Bone marrow (tissue), 2 donors: Measurements from ENCODE around the gene GRAMD1B.
A peak's percentile ranks its signal among the peaks of the same experiment; 100 is the strongest.
"Not testable (repeated sequence)": the region's sequence is repeated elsewhere in the genome, so short reads cannot be mapped to it uniquely, and the experiment has no call there.

ENCODE experiments used
- DNase-seq, 2 donors: peaks; one replicate each; lab custom pipeline; 2025; lab: John Stamatoyannopoulos, UW

Gene GRAMD1B

DNA sequence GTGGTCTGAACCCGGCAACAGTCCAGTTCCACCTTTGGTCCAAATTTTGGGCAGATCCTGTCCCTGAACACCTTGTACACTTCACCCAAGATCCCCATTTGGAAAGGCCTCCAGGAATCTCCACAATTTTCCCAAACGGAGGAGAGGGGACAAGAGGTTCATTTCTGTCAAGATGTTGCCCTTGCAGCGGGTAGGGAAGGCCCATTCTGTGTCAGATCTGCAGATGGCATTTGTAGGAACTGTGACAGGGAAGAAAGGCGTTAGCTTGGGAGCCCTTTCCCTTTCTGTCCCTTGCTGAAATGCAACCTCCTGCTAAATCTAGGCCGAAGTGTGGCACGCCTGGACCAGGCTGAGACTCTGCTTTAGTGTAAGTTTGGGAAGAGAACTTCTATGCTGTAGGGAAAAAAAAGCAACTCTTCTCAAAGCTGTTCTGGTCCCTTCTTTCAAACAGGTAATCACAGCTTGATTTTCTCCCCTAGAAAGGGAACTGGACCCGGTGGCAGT, 138.3 kb downstream of the GRAMD1B start:
- no peak for DNase-seq

DNA sequence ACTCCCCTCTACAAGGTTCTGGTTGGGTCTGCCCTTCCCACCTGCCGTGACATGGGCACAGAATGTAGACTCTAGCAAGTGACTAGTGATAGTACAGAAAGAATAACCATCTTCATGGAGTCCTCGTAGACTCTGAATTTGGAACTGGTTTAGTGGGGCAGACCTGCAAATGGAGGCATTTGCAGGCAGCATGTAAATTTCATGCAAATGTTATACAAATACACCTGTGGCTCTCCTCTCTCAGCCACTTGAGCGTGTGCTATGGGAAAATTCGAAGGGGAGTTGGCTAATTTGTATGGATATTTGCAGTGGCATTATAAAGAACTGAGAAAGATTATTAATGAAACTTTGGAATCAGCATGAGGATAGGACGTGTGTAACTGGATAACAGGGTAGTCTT, 139.3 kb downstream of the GRAMD1B start:
- no peak for DNase-seq

DNA sequence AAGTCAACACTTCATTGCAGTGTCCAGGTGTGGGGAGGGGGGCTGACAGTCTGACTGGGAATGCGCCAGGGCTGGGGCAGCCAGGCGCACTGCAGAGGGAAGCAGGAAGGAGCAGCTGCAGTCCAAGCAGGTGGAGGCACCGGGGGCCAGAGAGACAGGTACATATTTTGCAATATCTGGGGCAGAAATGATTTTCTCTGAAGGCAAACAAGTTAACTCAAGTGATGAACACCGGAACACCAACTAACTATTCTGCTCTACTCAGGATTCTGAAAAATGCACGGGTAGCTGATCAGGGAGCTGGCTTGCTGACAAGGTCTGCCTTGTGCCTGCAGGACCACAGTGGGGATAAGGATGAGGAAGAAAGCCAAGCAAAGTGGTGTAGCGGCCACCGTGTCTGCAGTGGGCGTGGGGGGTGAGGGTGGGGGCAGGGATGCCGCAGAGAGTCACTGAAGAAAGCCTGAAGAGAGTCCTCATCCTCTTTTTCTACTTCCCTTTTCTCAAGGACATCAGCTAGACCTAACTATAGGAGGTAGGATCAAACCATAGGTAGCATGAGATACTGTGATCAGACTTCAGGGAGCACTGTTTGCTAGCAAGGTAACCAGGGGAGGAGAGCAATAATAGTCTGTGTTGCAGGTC, 141.0 kb downstream of the GRAMD1B start:
- no peak for DNase-seq

DNA sequence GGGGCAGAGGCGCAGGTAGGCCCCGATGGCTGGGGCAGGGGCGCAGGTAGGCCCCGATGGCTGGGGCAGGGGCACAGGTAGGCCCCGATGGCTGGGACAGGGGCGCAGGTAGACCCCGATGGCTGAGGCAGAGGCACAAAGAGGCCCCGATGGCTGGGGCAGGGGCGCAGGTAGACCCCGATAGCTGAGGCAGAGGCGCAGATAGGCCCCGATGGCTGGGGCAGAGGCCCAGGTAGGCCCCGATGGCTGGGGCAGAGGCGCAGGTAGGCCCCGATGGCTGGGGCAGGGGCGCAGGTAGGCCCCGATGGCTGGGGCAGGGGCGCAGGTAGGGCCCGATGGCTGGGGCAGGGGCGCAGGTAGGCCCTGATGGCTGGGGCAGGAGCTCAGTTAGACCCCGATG, 142.7 kb downstream of the GRAMD1B start:
- not testable (repeated sequence) for DNase-seq

DNA sequence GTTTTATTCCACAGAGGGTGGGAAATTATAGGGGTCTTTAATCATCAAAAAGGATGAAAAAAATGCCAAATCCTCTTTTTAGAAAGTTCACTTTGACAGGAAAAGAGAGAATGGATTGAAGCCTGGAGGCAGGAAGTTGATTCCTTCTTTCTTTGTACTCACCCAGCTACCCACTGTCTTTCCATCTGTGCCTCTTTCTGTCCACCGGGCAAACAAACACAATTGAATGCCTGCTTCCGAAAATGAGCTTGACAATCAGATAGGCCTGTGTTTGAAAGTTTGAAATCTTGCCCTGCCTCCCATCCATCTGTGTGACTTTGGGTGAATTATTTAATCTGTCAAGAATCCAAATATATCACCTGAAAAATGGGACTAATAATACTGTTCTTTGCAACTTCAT, 143.2 kb downstream of the GRAMD1B start:
- DNase-seq = no peak

DNA sequence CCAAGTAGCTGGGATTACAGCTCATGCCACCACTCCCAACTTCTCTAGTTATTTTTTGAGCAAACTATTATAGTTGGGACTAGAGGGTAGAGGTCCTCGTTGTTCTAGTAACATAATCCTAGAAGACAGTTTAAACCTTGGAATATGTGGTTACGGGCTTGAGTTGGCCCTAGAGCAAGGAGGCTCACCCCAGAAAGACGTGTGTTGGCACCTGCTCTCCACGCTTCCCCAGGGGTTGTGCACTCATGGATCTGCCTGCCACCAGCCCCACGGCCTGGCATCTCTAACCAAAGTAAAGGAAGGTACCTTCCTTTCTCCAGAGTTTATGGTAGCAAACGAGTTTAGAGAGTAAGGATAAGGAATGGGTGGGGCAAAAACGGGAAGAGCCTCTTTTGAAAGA, 145.4 kb downstream of the GRAMD1B start:
- DNase-seq = no peak

DNA sequence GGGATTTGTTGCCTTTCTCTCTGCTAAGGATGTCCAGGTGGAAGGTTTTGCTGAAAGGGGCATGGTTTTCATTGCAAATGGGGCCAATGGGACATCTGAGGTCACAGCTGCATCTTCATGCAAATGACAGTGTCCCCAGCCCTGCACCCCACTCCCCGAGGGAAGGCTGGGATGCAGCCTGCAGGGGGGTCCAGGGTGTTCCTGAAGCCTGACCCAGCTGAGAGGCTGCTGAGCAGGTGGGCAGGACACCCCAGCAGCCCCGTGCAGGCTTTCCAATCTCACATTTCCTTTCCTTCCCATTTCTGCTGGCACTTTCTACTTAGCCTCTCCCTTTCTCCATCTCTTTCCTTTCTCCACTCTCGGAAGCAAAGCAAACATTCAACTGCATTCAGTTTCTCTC, 146.0 kb downstream of the GRAMD1B start:
- no peak for DNase-seq

DNA sequence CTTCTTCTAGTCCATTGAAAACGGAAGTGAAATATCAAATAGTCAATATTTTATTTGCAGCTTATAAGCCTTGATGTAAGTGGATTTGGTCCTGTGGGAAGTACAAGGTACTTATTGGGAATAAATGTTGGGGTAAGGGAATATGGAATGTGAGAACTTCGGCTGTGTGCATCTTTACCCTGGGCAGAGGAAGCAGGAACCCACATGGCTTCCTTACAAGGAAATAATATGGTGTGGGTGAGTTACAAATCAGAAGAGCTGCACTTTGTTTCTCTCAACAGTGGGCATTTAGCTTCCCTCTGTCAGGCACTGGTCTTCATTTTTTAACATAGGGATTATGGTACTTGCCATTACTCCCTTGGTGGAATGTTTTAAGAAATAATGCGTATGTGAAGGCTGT, 146.4 kb downstream of the GRAMD1B start:
- no peak for DNase-seq

DNA sequence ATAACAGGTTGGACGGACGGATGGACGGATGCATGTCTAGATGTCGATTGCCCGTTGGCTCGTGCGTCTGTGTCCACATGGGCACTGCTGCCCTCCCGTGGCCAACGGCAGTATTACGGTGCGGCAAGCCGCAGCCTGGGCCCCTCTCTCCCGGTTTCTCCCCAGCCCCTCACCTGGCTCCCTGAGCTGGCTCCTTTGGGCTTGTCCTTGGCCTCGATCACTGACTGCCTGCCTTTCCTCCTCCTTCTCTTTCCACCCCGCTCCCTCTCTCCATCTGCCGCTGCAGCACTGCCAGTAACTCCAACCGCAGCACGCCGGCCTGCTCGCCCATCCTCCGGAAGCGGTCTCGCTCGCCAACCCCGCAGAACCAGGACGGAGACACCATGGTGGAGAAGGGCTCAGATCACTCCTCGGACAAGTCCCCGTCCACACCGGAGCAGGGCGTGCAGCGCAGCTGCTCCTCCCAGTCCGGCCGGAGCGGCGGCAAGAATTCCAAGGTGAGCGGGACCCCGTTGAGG, 147.1 kb downstream of the GRAMD1B start:
- peak in 1 of 2 donors; percentile 33 for DNase-seq

DNA sequence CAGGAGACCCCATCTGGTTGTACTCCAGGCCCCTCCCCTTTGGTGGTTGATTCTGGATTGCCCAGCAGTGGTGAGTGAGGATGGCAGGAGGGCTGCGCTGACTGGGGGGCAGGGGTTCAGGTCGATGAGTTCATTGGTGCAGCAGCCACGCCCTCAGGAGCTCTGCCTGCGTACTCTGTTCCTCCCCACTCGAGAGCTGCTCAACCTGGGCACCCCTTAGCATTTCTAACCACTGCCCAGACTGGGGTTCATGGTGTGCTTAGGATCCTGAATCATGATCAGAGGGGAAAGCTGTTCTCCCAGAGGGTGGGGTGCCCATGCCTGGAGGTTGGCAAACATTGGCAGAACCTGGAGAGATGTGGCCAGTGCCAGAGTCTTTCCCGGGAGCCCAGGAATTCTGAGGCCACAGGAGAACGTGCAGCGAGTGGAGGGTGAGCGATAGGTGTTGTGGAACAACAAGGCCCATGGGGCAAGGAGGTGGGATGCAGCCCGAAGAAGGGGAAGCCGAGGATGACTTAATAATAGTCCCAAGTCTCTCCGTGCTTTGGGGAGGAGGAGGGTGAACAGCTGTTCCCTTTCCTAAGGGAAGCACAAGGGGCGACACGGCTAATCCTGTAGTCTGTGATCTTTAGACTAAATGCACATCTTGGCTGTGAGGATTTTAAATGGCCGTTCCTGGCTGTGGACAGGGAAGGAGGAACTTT, 148.9 kb downstream of the GRAMD1B start:
- DNase-seq = no peak

DNA sequence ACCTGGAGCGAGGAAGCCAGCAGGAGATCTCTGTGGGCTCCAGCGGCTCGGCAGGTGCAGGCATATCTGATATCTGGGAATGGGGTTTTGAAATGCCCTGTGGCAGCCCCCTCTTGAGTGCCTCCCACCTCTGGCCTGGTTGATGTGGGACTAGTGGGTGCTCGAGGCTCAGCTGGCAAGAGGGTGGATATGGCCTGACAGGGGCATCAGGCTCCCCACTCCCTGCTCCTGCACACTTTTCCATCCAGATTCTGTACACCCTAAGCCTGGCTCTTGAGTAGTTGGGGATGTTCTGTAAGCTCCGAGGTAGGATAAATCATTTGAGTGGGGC, 149.4 kb downstream of the GRAMD1B start:
- DNase-seq = no peak

DNA sequence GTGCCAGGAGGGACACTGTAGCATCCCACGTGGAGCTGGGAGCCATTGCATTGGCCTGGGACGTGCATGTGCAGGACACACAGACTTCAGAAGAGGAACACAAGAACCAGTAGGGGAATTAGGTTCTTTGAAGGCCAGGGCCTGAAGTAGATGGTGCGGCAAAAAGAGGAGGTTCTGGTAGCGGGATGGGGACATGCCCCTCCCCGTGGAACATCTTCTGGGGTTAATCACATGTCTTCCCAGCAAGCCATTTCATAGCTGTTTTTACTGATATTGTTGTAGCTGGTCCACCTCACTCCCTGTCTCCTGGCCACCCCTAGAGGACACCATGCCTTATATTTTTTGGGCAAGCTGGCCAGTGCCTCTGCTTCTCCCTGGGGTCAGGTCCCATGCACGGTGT, 150.1 kb downstream of the GRAMD1B start:
- no peak for DNase-seq

DNA sequence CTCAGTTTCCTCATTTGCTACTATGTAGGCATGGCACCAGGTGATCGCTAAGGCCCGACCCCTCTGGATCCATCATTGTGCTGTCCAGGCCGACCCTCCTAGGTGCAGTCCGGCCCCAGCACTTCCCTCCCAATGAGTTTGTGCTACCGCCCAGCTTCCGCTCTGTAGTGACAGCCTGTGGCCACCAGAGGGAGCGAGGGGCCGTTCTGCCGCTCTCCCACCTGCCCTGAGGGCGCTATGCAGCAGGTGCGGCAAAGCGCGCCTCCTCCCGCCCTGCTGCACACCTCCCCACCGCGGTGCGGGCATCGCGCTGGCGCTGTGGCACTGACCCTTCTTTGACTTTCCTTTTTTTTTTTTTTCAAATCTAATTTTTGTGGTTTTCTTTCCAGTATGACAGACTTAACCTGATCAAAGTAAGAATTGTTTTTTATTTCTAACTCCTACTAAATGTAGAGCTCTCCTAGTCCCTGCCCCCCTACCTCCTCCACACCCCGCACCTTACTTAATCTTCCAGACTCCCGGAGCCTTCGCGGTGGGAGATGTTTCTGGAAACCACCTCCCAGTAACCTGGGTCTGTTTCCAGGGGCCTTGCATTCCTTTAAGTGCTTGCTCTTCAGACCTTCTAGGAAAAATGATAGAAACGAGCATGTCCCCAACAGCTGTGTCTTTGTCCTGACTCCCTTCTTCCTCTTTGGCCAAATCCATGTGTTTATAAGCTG, 150.6 kb downstream of the GRAMD1B start:
- DNase-seq = peak in 1 of 2 donors; percentile 1

DNA sequence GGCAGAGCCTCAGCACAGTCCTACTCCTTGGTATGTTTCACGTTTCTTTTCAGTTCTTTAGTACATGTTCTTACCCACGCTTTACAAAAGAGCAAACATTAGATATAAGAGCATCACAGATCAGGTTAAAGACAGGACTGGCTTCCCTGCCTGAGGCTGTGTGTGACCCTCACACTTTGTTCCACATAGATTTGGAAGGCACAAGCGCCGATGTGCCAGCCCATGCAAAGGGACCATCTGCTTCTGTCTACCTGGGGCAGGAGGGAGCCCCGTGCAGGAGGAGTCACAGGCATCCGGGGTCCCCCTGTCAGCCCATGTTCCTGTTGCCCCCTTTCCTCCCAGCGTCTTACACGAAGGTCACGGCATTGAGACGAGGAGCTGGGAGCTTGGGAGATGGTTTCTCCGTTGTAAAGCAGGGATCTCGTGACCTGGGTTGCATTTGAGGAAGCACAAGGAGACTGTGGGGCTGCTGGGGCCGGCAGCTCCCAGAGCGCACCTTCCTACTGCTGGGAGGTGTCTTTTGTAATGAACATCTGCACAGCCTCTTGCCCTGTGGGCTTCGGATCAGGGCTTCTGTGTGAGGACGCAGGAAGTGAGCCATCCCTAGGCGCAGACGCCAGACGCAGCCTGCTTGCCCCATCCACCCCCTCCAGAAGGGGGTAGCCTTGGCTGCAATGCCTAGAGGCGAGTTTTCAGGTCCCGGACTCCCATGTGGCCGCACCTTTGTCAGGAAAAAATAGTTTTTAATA, 151.8 kb downstream of the GRAMD1B start:
- no peak for DNase-seq

DNA sequence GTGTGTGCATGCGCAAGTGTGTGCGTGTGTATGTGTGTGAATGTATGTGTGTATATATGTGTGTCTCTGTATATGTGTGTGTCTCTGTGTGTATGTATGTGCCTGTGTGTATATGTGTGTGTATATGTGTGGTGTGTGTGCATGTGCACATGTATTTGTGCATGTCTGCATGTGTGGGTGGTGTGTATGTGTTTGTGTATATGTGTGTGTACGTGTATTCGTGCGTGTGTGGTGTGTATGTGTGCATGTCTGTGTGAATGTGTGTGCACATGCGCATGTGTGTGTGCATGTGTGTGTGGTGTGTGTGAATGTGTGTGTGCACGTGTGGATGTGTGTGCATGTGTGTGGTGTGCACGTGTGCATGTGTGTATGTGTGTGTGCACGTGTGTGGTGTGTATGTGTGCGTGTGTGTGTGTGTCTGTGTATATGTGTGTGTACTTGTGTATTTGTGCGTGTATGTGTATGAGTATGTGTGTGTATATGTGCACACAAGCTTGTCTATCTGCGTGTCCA, 153.0 kb downstream of the GRAMD1B start:
- DNase-seq = no peak

DNA sequence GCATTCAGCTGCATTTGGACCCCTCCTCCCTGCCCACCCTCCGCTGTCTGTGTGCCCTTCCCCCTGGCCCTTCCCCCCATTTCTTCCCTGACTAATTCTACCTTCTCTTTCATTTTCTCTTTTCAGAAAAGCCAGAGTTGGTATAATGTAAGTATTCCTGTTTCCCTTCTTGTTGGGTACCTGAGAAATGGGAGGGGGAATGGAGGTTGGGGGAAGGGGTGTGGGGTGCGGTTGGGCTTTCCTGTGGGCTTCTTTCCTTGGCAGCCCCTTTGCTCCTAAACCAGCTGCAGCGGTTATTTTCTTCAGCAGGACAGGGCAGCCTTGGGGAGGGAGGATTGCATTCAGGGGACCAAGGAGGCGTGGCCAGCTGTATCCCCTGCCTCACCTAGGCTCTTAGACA, 154.1 kb downstream of the GRAMD1B start:
- no peak for DNase-seq

DNA sequence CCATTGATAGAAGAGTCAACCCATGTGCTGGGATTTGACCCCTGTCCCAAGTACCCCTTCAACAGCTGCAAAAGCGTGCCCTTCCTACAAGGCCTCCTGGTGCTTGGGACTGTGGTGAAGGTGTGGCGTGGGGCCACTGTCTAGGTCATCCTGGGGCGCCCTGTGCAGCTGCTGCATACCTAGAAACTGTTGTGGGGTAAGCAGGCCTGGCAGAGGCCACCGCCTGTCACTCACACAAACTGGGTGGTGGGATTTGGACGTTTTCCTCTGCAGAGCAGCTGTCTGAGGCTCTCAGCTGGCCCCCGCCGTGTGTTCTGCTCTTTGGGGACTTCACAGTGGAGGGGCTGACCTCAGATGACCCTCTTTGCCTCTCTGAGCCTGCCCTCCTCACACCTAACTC, 154.7 kb downstream of the GRAMD1B start:
- no peak for DNase-seq

DNA sequence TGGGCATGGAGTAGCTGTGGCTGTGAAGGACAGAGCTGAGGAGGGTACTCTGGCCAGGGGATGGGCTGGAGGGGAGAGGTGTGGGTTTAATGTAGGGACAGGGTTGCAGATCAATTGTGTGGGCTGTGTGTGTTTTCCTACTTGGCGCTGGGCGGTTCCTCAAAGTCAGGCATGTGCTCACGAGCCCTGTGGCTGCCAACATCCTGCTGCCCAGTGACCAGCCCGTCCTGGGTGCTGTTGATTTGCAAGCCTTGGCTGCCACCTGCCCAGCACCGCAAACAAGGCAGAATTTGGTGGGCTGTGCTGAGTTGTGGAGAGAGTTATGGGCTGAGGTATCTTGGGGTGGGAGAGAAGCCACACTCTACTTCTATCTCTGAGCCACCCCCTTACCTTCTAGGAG, 155.1 kb downstream of the GRAMD1B start:
- DNase-seq = no peak

DNA sequence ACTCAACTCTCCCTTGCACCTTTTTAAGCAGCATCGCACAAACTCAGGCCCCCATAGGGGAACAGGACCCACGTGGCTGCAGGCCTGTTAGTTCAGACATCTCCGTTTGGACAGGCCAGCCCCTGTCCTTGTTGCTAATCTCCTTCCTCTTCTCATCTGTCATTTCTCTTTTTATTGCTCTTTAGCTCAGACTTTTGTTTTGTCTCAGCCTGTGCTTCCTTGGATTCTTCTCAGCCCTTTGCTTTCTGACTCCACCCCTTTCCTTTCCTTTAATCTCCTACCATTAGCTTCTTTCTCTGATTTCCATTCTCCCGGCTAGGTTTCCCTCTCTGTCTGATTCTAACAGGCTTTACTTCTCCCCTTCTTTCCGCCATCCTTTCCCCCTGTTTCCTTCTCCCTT, 155.6 kb downstream of the GRAMD1B start:
- no peak for DNase-seq

DNA sequence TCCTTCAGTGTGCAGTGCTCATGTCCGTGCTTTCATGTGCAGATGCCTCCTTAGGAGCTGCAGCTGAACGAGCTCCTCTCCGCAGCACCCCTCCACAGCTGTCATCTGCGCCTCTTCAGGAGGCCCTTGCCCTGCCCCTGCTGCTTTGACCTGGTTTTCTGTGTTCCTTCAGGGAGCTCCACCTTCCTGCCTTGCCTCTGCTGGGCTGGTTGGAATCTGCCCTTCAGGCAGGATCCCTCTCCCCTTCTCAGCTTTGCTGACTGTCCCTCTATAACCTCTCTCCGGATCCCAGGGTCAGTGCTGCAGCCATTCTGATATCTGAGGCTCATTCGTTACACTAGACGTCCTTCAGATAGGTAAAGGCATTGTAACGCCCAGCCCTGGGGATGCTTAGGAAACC, 156.5 kb downstream of the GRAMD1B start:
- no peak for DNase-seq

DNA sequence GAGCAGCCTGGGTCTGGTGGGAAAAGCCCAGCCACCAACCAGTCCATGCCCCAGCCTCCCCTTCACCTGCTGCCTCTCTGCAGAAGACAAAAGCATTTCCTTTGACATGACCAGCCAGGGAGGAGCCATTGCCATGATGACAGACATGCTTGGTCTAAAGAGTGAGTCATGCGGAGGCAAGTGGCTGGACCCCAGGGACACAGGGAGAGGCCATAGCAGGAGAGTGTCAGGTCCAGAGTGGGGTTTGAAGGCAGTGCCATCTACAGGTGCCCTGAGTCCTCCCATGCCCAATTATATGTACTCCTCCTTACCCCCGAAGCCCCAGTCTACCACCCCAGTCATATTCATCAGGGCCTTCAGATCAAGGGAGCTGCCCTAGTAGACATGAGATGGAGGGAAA, 157.0 kb downstream of the GRAMD1B start:
- no peak for DNase-seq

DNA sequence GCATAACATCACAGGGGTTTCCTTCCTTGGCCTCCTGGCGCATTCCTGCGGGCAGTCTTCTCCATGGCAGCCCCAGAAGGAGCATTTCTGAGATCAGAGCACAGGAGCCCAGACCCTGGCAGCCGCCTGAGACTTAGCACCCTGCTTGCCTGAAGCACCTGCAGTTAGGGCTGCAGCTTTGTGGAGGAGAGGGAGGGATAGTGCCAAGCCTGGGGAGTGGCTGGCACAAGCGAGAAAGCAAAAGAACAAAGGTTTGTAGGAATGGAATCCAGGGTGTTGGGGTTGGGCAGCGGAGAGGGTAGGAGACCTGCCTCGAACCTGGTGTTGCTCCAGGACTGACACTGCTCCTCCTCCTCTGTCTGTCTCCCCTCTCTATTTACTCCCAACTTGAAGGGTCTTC, 157.5 kb downstream of the GRAMD1B start:
- no peak for DNase-seq
